ENCODE measurements around the gene PAGE2. TPM values are rescaled to one million over a fixed set of nuclear protein-coding genes. Genes with fewer than 3 reads are reported as not detected.

The PAGE2 gene
- not detected in 2 replicates for total RNA-seq
- not detected in 2 replicates for polyA plus RNA-seq
- polyA plus RNA-seq (2011; cell fraction: cytosol; rRNA removed) = not detected in 2 replicates
- not detected in 2 replicates for polyA plus RNA-seq (2011; cell fraction: nucleus; rRNA removed)
- polyA plus RNA-seq (2012) = not detected in 2 replicates
- polyA minus RNA-seq = not detected in 2 replicates
- not detected for polyA minus RNA-seq (2011; cell fraction: cytosol; rRNA and poly(A)+ RNA removed)
- not detected in 2 replicates for polyA minus RNA-seq (2011; cell fraction: nucleus; rRNA and poly(A)+ RNA removed)
- Bru-seq, nascent RNA = not detected
- not detected for BruChase-seq, experiment 1, labeled RNA remaining after a 6-hour chase
- percentile 14 among the genes with signal in this experiment for BruChase-seq, experiment 2, labeled RNA remaining after a 2-hour chase
- long read RNA-seq = 0 reads

- no peaks in the 10 kb centered on the region for H3K27me3 ChIP-seq (ENCODE audit: control insufficient read depth in 2 of 2, insufficient read depth in 2 of 2, low read length in 2 of 2)
- H3K79me2 ChIP-seq (ENCODE audit: control insufficient read depth, insufficient read depth, low read length) = no peaks in the 10 kb centered on the region
- no peaks in the 10 kb centered on the region for H3K4me1 ChIP-seq (ENCODE audit: control insufficient read depth, extremely low read depth, insufficient read depth, low read length)
- no peak within 1 kb of the TSS for H3K4me2 ChIP-seq (ENCODE audit: insufficient read depth, low read length)
- TF ChIP-seq FOS (IDR thresholded peaks at IDR 0.05; ENCODE audit: borderline replicate concordance, insufficient read depth, low read length) (no peak), MAX (IDR thresholded peaks at IDR 0.05; ENCODE audit: insufficient read depth, insufficient read length) (no peak), JUN (IDR thresholded peaks at IDR 0.05; ENCODE audit: borderline replicate concordance, insufficient read depth, insufficient read length, low read depth) (no peak), POLR2A (IDR thresholded peaks at IDR 0.05; ENCODE audit: low read depth, low read length) (no peak), CTCF (IDR thresholded peaks at IDR 0.05; ENCODE audit: extremely low read depth in 1 of 2, insufficient read depth in 1 of 2, low read depth in 1 of 2, low read length in 2 of 2) (no peak), EZH2 (IDR thresholded peaks at IDR 0.05; ENCODE audit: borderline replicate concordance, low read depth, low read length, severe bottlenecking) (no peak), MYC (IDR thresholded peaks at IDR 0.05; ENCODE audit: low read depth, low read length) (no peak), GATA2 (IDR thresholded peaks at IDR 0.05; ENCODE audit: insufficient read depth, insufficient read length, low read depth, low read length) (no peak), POLR2AphosphoS5 (IDR thresholded peaks at IDR 0.05; ENCODE audit: insufficient read depth, low read depth, low read length) (no peak)
- H3K4me3 ChIP-seq (replicated peaks in 1 of 3; ENCODE audit: insufficient read depth in 1 of 3, low read depth in 1 of 3, low read length in 3 of 3) = no peak within 1 kb of the TSS
- H3K9ac ChIP-seq (replicated peaks; ENCODE audit: extremely low read depth, insufficient read depth, low read length) = no peak within 1 kb of the TSS
- no peak within 1 kb of the TSS for H2AFZ ChIP-seq (ENCODE audit: low read depth, low read length)
- no peaks in the 10 kb centered on the region for H3K9me1 ChIP-seq (replicated peaks; ENCODE audit: control insufficient read depth, extremely low read depth, insufficient read depth, low read length)
- no peaks in the 10 kb centered on the region for H4K20me1 ChIP-seq (replicated peaks; ENCODE audit: control insufficient read depth, extremely low read depth, insufficient read depth, low read length)
- intact Hi-C loops (cut with micrococcal nuclease) = no loop called here
- no peaks in the 10 kb centered on the region for H3K36me3 ChIP-seq (ENCODE audit: control insufficient read depth in 2 of 2, extremely low read depth in 1 of 2, insufficient read depth in 2 of 2, low read length in 2 of 2)
- POLR2A ChIA-PET = no interaction called here
- no peaks in the 10 kb centered on the region for H3K9me3 ChIP-seq (replicated peaks; ENCODE audit: control insufficient read depth, insufficient read depth, low read length)
- FAIRE-seq (no peak), DNase-seq (ENCODE audit: low read depth, low spot score) (no peak)
- dilution Hi-C loops (cut with MboI; ENCODE audit: extremely low pct_ligation_motif_present, low sequenced_read_pairs) = no loop called here
- no peak within 1 kb of the TSS for H3K27ac ChIP-seq (ENCODE audit: insufficient read depth, low read depth, low read length)
- CTCF ChIA-PET = no interaction called here
- BruUV-seq (replicated peaks) = no TSS peak
Observed at GRCh38 chrX:55088795-55089489, at the start of gene PAGE2. PAGE2 (plus strand) TSS chrX:55089018; CDS start chrX:55090021, 1,003 bp downstream.

Measured in endothelial cell of umbilical vein (primary cell).